K562 (cell line): ENCODE data around the gene GNAT3. TPM values are rescaled to one million over a fixed set of nuclear protein-coding genes. Genes with fewer than 3 reads are reported as not detected.

Experiments
- ATAC-seq: fragments of 200-7000 bp; cut with Tn5 transposase; 3 replicates; pipeline ENCODE4 v1.9.1; 2020; ENCODE audit warnings: moderate library complexity
- BruUV-seq: library from RNA; stranded (reverse); fragments of 400-500 nt; replicated peaks from 2 replicates; lab custom pipeline; 2021; lab: Mats Ljungman, UMichigan
- CTCF ChIA-PET: fragments of 300-600 bp; formaldehyde crosslinking; extraction: SDS; loops from one replicate; lab custom pipeline; 2021; ENCODE audit warnings: low intra/inter-chr PET ratio; lab: Yijun Ruan, JAX
- POLR2A ChIA-PET: fragments of 300-600, 350-650 bp; sonication (Branson Sonifier 250); formaldehyde crosslinking; extraction: SDS; loops from one replicate; lab custom pipeline; 2021; ENCODE audit warnings: antibody characterized with exemption, inconsistent platforms; lab: Yijun Ruan, JAX
- DNase-seq, 4 experiments: peaks; one replicate each; pipeline versions ENCODE4 v3.0.0 to v3.0.0-alpha.2; 2011 to 2018; ENCODE audit warnings: low spot score in 3 of 4, mixed read lengths in 3 of 4; ENCODE audit errors: extremely low read depth in 1 of 4
- FAIRE-seq: peaks from 2 replicates; lab custom pipeline; 2011; peaks lifted over from hg19 to GRCh38; lab: Jason Lieb, UNC
- H2AFZ ChIP-seq: 2 replicates; pipeline ENCODE4 v1.6.0; 2011; ENCODE audit warnings: low read depth, low read length, control low read depth, inconsistent platforms
- H3K27ac ChIP-seq: fragments of 200-600 bp; 3 replicates; pipeline ENCODE4 v1.8.0; 2011; ENCODE audit warnings: low read depth, mild to moderate bottlenecking, control low read depth, inconsistent platforms, low read length, moderate library complexity, mixed read lengths; ENCODE audit errors: extremely low read depth
- H3K27me3 ChIP-seq, 2 experiments: fragments of 300-600 bp in 1 of 2; 2 replicates in 1 of 2; 3 replicates in 1 of 2; pipeline versions ENCODE4 v1.6.0 to v1.8.0; 2011; ENCODE audit warnings: inconsistent platforms in 2 of 2, low read length in 2 of 2, mild to moderate bottlenecking in 1 of 2, mixed read lengths in 1 of 2, moderate library complexity in 1 of 2; ENCODE audit not compliant: control insufficient read depth in 2 of 2, insufficient read depth in 2 of 2
- H3K36me3 ChIP-seq: fragments of 300-600 bp; 3 replicates; pipeline ENCODE4 v1.8.0; 2011; ENCODE audit warnings: mild to moderate bottlenecking, low read length, inconsistent platforms; ENCODE audit not compliant: control insufficient read depth, insufficient read depth
- H3K4me1 ChIP-seq, 2 experiments: fragments of 200-600 bp in 1 of 2; replicated peaks in 1 of 2; 2 replicates in 1 of 2; 3 replicates in 1 of 2; pipeline versions ENCODE4 v1.5.1 to v1.8.0; 2011; ENCODE audit warnings: inconsistent platforms in 2 of 2, low read length in 2 of 2, mild to moderate bottlenecking in 1 of 2, mixed read lengths in 1 of 2, moderate library complexity in 1 of 2; ENCODE audit not compliant: control insufficient read depth in 2 of 2, insufficient read depth in 2 of 2
- H3K4me2 ChIP-seq: 2 replicates; pipeline ENCODE4 v1.6.1; 2011; ENCODE audit warnings: low read length, control low read depth, inconsistent platforms, mixed read lengths; ENCODE audit not compliant: insufficient read depth
- H3K4me3 ChIP-seq: fragments of 200-600 bp; sonication (generic), shearing (Covaris generic); 2 replicates; pipeline ENCODE4 v1.5.1; 2016; ENCODE audit warnings: control low read depth, inconsistent platforms
- H3K79me2 ChIP-seq: fragments of 200-600 bp; 3 replicates; pipeline ENCODE4 v1.8.0; 2011; ENCODE audit warnings: low read length, inconsistent platforms; ENCODE audit not compliant: control insufficient read depth, insufficient read depth
- H3K9ac ChIP-seq, 2 experiments: 2 replicates each; pipeline versions ENCODE4 v1.6.0 to v1.6.1; 2011; ENCODE audit warnings: low read depth in 2 of 2, low read length in 2 of 2, control low read depth in 1 of 2, inconsistent platforms in 1 of 2, mild to moderate bottlenecking in 1 of 2, mixed read lengths in 1 of 2; ENCODE audit not compliant: insufficient read depth in 1 of 2
- H3K9me1 ChIP-seq: one replicate; pipeline ENCODE4 v1.6.0; 2011; ENCODE audit warnings: inconsistent platforms, mild to moderate bottlenecking, low read length, moderate library complexity; ENCODE audit not compliant: control insufficient read depth, insufficient read depth
- H3K9me3 ChIP-seq: replicated peaks from 2 replicates; pipeline ENCODE4 v1.5.1; 2011; ENCODE audit warnings: low read depth, low read length, inconsistent platforms; ENCODE audit not compliant: control insufficient read depth, insufficient read depth
- H4K20me1 ChIP-seq: replicated peaks from 2 replicates; pipeline ENCODE4 v1.6.1; 2011; ENCODE audit warnings: low read length, inconsistent platforms, mixed read lengths; ENCODE audit not compliant: control insufficient read depth, insufficient read depth
- ETV6 ChIP-seq, 3 experiments: fragments of 150-350 bp in 1 of 3; sonication (generic) in 1 of 3; formaldehyde crosslinking in 1 of 3; IDR thresholded peaks; 2 replicates each; pipeline versions ENCODE4 v1.6.1 to v1.8.0; 2014 to 2022; ENCODE audit warnings: borderline replicate concordance in 2 of 3, low read depth in 2 of 3, antibody characterized with exemption in 1 of 3, low read length in 1 of 3, mild to moderate bottlenecking in 1 of 3, missing genetic modification reagents in 1 of 3
- PML ChIP-seq: IDR thresholded peaks from 2 replicates; pipeline ENCODE4 v1.6.1; 2012; ENCODE audit warnings: low read length, inconsistent platforms
- RBBP5 ChIP-seq: fragments of 200-600 bp; sonication (generic); IDR thresholded peaks from 2 replicates; pipeline ENCODE4 v1.6.1; 2012; ENCODE audit warnings: borderline replicate concordance, mild to moderate bottlenecking, low read length, control low read depth, inconsistent platforms; ENCODE audit not compliant: insufficient read depth, poor library complexity, severe bottlenecking
- SOX6 ChIP-seq: fragments of 450-650 bp; IDR thresholded peaks from 2 replicates; pipeline ENCODE4 v1.6.1; 2014; ENCODE audit warnings: mild to moderate bottlenecking
- ZBTB7A ChIP-seq: IDR thresholded peaks from 2 replicates; pipeline ENCODE4 v1.6.1; 2011; ENCODE audit warnings: low read depth, mild to moderate bottlenecking, low read length, moderate library complexity, borderline replicate concordance; ENCODE audit not compliant: control insufficient read depth
- ZEB2 ChIP-seq: fragments of 450-650 bp; IDR thresholded peaks from 2 replicates; pipeline ENCODE4 v1.6.1; 2016
- ZNF143 ChIP-seq: sonication (generic); formaldehyde crosslinking; IDR thresholded peaks from 2 replicates; pipeline ENCODE4 v1.9.0; 2022; ENCODE audit warnings: mild to moderate bottlenecking, missing genetic modification reagents
- WGBS: fragments of 100-300 bp; shearing (Covaris generic); methylation state at CpG from one replicate; pipeline ENCODE4 v1.1.6; 2016; ENCODE audit warnings: low coverage, mixed read lengths; ENCODE audit not compliant: insufficient coverage; ENCODE audit errors: missing lambda C conversion rate; 5-methylcytosine and 5-hydroxymethylcytosine counted together
- in situ Hi-C: fragments of 300-500 bp; cut with MboI; formaldehyde crosslinking; loops from 4 replicates; pipeline ENCODE4 v1.15.0; 2018; ENCODE audit warnings: inconsistent platforms, mixed read lengths
- intact Hi-C: fragments of 100-400 bp; cut with micrococcal nuclease; formaldehyde crosslinking; loops from 2 replicates; pipeline ENCODE4 v1.14.2; 2022
- polyA plus RNA-seq, 8 experiments: library from polyadenylated mRNA; depleted of rRNA in 4 of 8; stranded (reverse) in 5 of 8; unstranded in 3 of 8; fragments of >200 nt; fragmentation: Nextera tagmentation in 2 of 8; fragmentation: Illumina TruSeq in 1 of 8; extraction: Ambion mirVana in 2 of 8; extraction: Trizol in 1 of 8; gene quantifications; 2 replicates each; pipeline versions ENCODE4 v1.2.1 to v1.2.3, GENCODE V29; 2011 to 2014; ENCODE audit warnings: inconsistent platforms in 1 of 8, missing spikeins in 1 of 8
- total RNA-seq, 7 experiments: library from RNA; depleted of rRNA in 6 of 7; stranded (reverse); fragments of >200 nt in 6 of 7; fragmentation: Illumina TruSeq in 2 of 7; extraction: Trizol in 2 of 7; gene quantifications; 2 replicates each; pipeline versions ENCODE4 v1.2.1 to v1.2.3, GENCODE V29; 2011 to 2021; ENCODE audit warnings: low replicate concordance in 1 of 7
- TF ChIP-seq, protein P1 (sequence below): fragments of 250-450 bp; sonication (Bioruptor Pico); IDR thresholded peaks from 2 replicates; pipeline ENCODE4 v1.4.0; 2020; ENCODE audit warnings: borderline replicate concordance
- TF ChIP-seq, protein P2 (sequence below), 3 experiments: fragments of 200-800 bp in 1 of 3; fragments of 250-450 bp in 1 of 3; fragments of 450-650 bp in 1 of 3; sonication (Bioruptor Pico) in 1 of 3; sonication (Bioruptor generic) in 1 of 3; formaldehyde crosslinking in 1 of 3; IDR thresholded peaks; 2 replicates each; pipeline versions ENCODE4 v1.6.1 to v1.8.0; 2016 to 2022; ENCODE audit warnings: mild to moderate bottlenecking in 2 of 3, missing genetic modification characterization in 2 of 3, missing compliant biosample characterization in 1 of 3, moderate library complexity in 1 of 3

Gene GNAT3
- total and polyA plus RNA-seq, 9 of the 15 experiments (the other 6 are each of a cell fraction or from before 2014, with no cell fraction given): not detected

DNA sequence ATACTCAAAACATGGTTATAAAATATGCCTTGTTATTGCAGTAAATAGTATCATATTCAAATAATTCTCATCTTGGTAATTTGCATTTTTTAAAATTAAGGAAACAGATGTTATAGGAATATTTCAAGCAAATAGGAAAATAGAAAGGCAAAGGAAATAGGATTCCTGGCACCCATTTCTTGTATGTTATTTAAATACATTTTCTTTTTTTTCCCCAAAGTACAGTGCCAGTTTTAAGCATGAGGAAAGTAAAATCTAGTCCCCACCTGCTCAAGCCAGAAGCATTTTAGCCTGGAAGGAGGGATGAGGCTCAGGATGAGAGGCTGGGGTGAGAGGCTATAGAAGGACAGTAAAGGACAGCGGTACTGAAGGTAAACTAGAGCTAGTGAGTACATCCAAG, 38.1 kb downstream of the GNAT3 start:
- H3K27me3 ChIP-seq: no peaks in the 10 kb centered on the region
- intact Hi-C loops (no loop called here), in situ Hi-C loops (no loop called here)
- H2AFZ ChIP-seq: no peak overlapping the region
- H3K9me1 ChIP-seq: no peaks in the 10 kb centered on the region
- H4K20me1 ChIP-seq: no peaks in the 10 kb centered on the region
- BruUV-seq: no TSS peak
- ChIA-PET POLR2A (no interaction called here), CTCF (no interaction called here)
- H3K4me3 ChIP-seq: no peak overlapping the region
- H3K4me1 ChIP-seq: no peaks in the 10 kb centered on the region
- ATAC-seq (no peak), FAIRE-seq (no peak), DNase-seq (no peak)
- H3K36me3 ChIP-seq: no peaks in the 10 kb centered on the region
- H3K4me2 ChIP-seq: no peak overlapping the region
- TF ChIP-seq SOX6 (no peak), PML (no peak), RBBP5 (no peak)
- 0 out of 2 replicates have a peak, but pooled peaks cover 2% of the 10 kb centered on the region for H3K9me3 ChIP-seq
- H3K27ac ChIP-seq: no peak overlapping the region
- no peak overlapping the region for H3K9ac ChIP-seq
- no peaks in the 10 kb centered on the region for H3K79me2 ChIP-seq
- 0% methylated on average over 1 of the region's 1 CpG for WGBS

DNA sequence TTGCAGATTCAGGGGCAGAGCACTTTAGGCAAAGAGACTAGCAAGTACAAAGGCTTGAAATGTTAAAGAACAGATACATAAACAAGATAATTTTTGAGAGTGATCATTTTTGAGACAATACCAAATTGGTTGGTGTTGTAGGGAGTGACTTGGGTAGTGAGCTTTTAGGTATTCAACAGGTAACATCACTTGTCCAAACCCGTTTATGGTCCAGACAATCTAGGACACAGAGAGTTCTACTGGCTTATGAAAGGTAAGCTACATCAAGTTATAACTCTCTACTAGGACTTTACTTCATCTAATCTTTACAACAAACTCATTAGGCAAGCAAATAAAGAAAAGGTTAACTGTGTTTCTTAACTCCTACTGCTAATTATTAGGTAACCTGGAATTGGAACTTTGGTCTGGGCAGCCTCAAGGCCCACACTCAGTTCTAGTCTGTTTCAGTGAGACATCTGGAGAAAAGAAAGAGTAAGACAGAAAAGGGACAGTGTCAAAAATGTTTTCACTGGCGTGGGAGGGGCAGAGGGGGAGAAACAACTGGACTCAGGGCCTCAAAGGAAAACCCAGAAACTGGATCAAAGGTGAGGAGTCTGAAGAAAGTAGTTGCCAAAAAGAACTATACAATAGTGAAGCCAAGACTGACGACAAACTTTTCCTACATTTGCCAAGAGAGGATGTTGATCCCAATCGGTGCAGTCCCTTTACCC, 39.2 kb downstream of the GNAT3 start:
- no peaks in the 10 kb centered on the region for H4K20me1 ChIP-seq
- H3K4me3 ChIP-seq: no peak overlapping the region
- in situ Hi-C loops: no loop called here
- 0 out of 2 replicates have a peak, but pooled peaks cover 2% of the 10 kb centered on the region for H3K9me3 ChIP-seq
- WGBS: 0% methylated on average over 4 of the region's 4 CpGs
- no peaks in the 10 kb centered on the region for H3K36me3 ChIP-seq
- no peak overlapping the region for H3K9ac ChIP-seq
- no peak for ATAC-seq
- no peaks in the 10 kb centered on the region for H3K27me3 ChIP-seq
- no peak overlapping the region for H3K27ac ChIP-seq
- POLR2A ChIA-PET: no interaction called here
- no peaks in the 10 kb centered on the region for H3K79me2 ChIP-seq
- BruUV-seq: no TSS peak
- CTCF ChIA-PET: no interaction called here
- no peaks in the 10 kb centered on the region for H3K4me1 ChIP-seq
- no peak for FAIRE-seq
- no peak overlapping the region for H2AFZ ChIP-seq
- no peaks in the 10 kb centered on the region for H3K9me1 ChIP-seq
- no peak overlapping the region for H3K4me2 ChIP-seq
- intact Hi-C loops: no loop called here
- DNase-seq: no peak
- TF ChIP-seq ZNF143 (CRISPR knock-in tag): no peak
- no peak for TF ChIP-seq ETV6 (IDR thresholded peaks at IDR 0.05; ENCODE audit: borderline replicate concordance in 1 of 2, low read depth in 2 of 2, low read length in 1 of 2)
- no peak for TF ChIP-seq ETV6 (CRISPR knock-in tag; IDR thresholded peaks at IDR 0.05; ENCODE audit: borderline replicate concordance)
- TF ChIP-seq ZEB2: no peak
- TF ChIP-seq, protein P1, sequence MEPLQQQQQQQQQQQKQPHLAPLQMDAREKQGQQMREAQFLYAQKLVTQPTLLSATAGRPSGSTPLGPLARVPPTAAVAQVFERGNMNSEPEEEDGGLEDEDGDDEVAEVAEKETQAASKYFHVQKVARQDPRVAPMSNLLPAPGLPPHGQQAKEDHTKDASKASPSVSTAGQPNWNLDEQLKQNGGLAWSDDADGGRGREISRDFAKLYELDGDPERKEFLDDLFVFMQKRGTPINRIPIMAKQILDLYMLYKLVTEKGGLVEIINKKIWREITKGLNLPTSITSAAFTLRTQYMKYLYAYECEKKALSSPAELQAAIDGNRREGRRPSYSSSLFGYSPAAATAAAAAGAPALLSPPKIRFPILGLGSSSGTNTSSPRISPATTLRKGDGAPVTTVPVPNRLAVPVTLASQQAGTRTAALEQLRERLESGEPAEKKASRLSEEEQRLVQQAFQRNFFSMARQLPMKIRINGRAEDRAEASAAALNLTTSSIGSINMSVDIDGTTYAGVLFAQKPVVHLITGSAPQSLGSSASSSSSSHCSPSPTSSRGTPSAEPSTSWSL (CRISPR knock-in tag): no peak
- TF ChIP-seq ZBTB7A: no peak
- TF ChIP-seq, protein P2, sequence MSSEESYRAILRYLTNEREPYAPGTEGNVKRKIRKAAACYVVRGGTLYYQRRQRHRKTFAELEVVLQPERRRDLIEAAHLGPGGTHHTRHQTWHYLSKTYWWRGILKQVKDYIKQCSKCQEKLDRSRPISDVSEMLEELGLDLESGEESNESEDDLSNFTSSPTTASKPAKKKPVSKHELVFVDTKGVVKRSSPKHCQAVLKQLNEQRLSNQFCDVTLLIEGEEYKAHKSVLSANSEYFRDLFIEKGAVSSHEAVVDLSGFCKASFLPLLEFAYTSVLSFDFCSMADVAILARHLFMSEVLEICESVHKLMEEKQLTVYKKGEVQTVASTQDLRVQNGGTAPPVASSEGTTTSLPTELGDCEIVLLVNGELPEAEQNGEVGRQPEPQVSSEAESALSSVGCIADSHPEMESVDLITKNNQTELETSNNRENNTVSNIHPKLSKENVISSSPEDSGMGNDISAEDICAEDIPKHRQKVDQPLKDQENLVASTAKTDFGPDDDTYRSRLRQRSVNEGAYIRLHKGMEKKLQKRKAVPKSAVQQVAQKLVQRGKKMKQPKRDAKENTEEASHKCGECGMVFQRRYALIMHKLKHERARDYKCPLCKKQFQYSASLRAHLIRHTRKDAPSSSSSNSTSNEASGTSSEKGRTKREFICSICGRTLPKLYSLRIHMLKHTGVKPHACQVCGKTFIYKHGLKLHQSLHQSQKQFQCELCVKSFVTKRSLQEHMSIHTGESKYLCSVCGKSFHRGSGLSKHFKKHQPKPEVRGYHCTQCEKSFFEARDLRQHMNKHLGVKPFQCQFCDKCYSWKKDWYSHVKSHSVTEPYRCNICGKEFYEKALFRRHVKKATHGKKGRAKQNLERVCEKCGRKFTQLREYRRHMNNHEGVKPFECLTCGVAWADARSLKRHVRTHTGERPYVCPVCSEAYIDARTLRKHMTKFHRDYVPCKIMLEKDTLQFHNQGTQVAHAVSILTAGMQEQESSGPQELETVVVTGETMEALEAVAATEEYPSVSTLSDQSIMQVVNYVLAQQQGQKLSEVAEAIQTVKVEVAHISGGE (CRISPR knock-in tag; IDR thresholded peaks at IDR 0.05): no peak
